K562 (cell line): Measurements from ENCODE around the gene DNMT1. TPM values are rescaled to one million over a fixed set of nuclear protein-coding genes. Genes with fewer than 3 reads are reported as not detected.
A peak's percentile ranks its signal among the peaks of the same experiment; 100 is the strongest.

Experiments used
- ASH1L ChIP-seq: fragments of 450-650 bp; IDR thresholded peaks from 2 replicates; pipeline ENCODE4 v1.6.1; 2018; ENCODE audit warnings: borderline replicate concordance, mild to moderate bottlenecking, low read depth; ENCODE audit not compliant: partially characterized antibody
- ATF1 ChIP-seq, 2 experiments: fragments of 450-650 bp in 1 of 2; IDR thresholded peaks; 2 replicates each; pipeline ENCODE4 v1.6.1; 2016; ENCODE audit warnings: missing compliant biosample characterization in 1 of 2, missing genetic modification characterization in 1 of 2
- DNMT1 ChIP-seq: fragments of 450-650 bp; IDR thresholded peaks from 2 replicates; pipeline ENCODE4 v1.6.1; 2016; ENCODE audit warnings: antibody characterized with exemption, mild to moderate bottlenecking
- FOXK2 ChIP-seq, 2 experiments: fragments of 450-650 bp; IDR thresholded peaks in 1 of 2; conservative IDR thresholded peaks in 1 of 2; 2 replicates each; pipeline ENCODE4 v1.6.1; 2016; ENCODE audit warnings: low read depth in 2 of 2, mild to moderate bottlenecking in 1 of 2
- KAT2B ChIP-seq: IDR thresholded peaks from one replicate; pipeline ENCODE4 v1.6.1; 2012; ENCODE audit warnings: low read depth, mild to moderate bottlenecking, control low read depth, inconsistent platforms, low read length, moderate library complexity
- KAT8 ChIP-seq: fragments of 450-650 bp; IDR thresholded peaks from 2 replicates; pipeline ENCODE4 v1.6.1; 2016; ENCODE audit warnings: low read depth, mild to moderate bottlenecking
- POLR3G ChIP-seq: IDR thresholded peaks from 2 replicates; pipeline ENCODE4 v1.6.1; 2011; ENCODE audit not compliant: insufficient read length, insufficient replicate concordance; ENCODE audit errors: extremely low read depth
- THRA ChIP-seq: fragments of 450-650 bp; IDR thresholded peaks from 2 replicates; pipeline ENCODE4 v1.6.1; 2017; ENCODE audit warnings: mild to moderate bottlenecking, moderate library complexity
- ZBTB34 ChIP-seq: fragments of 250-450 bp; sonication (Bioruptor Pico); IDR thresholded peaks from 2 replicates; pipeline ENCODE4 v1.8.0; 2021; ENCODE audit warnings: mild to moderate bottlenecking, moderate library complexity
- ZBTB40 ChIP-seq, 2 experiments: fragments of 450-650 bp in 1 of 2; sonication (generic) in 1 of 2; formaldehyde crosslinking in 1 of 2; IDR thresholded peaks; 2 replicates each; pipeline versions ENCODE4 v1.7.1 to v1.9.0; 2016 to 2022; ENCODE audit warnings: inconsistent platforms in 1 of 2, mild to moderate bottlenecking in 1 of 2, missing genetic modification reagents in 1 of 2
- ZNF277 ChIP-seq: fragments of 250-450 bp; sonication (Bioruptor Pico); IDR thresholded peaks from 2 replicates; pipeline ENCODE4 v1.8.0; 2022; ENCODE audit warnings: inconsistent platforms, mild to moderate bottlenecking, moderate library complexity, borderline replicate concordance
- polyA plus RNA-seq, 8 experiments: library from polyadenylated mRNA; depleted of rRNA in 4 of 8; stranded (reverse) in 5 of 8; unstranded in 3 of 8; fragments of >200 nt; fragmentation: Nextera tagmentation in 2 of 8; fragmentation: Illumina TruSeq in 1 of 8; extraction: Ambion mirVana in 2 of 8; extraction: Trizol in 1 of 8; gene quantifications; 2 replicates each; pipeline versions ENCODE4 v1.2.1 to v1.2.3, GENCODE V29; 2011 to 2014; ENCODE audit warnings: inconsistent platforms in 1 of 8, missing spikeins in 1 of 8
- total RNA-seq, 7 experiments: library from RNA; depleted of rRNA in 6 of 7; stranded (reverse); fragments of >200 nt in 6 of 7; fragmentation: Illumina TruSeq in 2 of 7; extraction: Trizol in 2 of 7; gene quantifications; 2 replicates each; pipeline versions ENCODE4 v1.2.1 to v1.2.3, GENCODE V29; 2011 to 2021; ENCODE audit warnings: low replicate concordance in 1 of 7

The DNMT1 gene
- total and polyA plus RNA-seq, 9 of the 15 experiments (the other 6 are each of a cell fraction or from before 2014, with no cell fraction given) = 80.1 to 271 (median 121) TPM

GRCh38 chr19:10106100-10106936 lies 88.4 kb downstream of the DNMT1 start, which contains the start of gene PPAN (continued):
- TF ChIP-seq KAT2B = no peak
- peak; percentile 85 to 92 for TF ChIP-seq FOXK2 (conservative IDR thresholded peaks at IDR 0.05 in 1 of 2, IDR thresholded peaks at IDR 0.05 in 1 of 2; ENCODE audit: low read depth in 2 of 2)
- no peak for TF ChIP-seq KAT8
- TF ChIP-seq DNMT1 = no peak
- TF ChIP-seq ASH1L = no peak
- peak; percentile 85 for TF ChIP-seq ATF1 (CRISPR knock-in tag; IDR thresholded peaks at IDR 0.05)
- peak; percentile 97 for TF ChIP-seq ATF1 (tag; IDR thresholded peaks at IDR 0.05)
- no peak for TF ChIP-seq ZNF277 (CRISPR knock-in tag)
- TF ChIP-seq ZBTB40 (IDR thresholded peaks at IDR 0.05) = peak; percentile 98
- no peak for TF ChIP-seq ZBTB40 (CRISPR knock-in tag; IDR thresholded peaks at IDR 0.05)
- no peak for TF ChIP-seq ZBTB34 (CRISPR knock-in tag)
- TF ChIP-seq POLR3G = no peak
- no peak for TF ChIP-seq THRA
